Right lung (tissue), 5 donors: ENCODE data around the gene GRM1. TPM values are rescaled to one million over a fixed set of nuclear protein-coding genes. Genes with fewer than 3 reads are reported as not detected.

Experiments used
- DNase-seq, 2 donors: peaks; one replicate each; pipeline ENCODE4 v3.0.0-alpha.2; 2013
- polyA plus RNA-seq, 5 donors: library from polyadenylated mRNA; unstranded; fragments of 120-200 nt; gene quantifications; one replicate each; pipeline versions ENCODE4 v1.2.1 to v1.2.3, GENCODE V29; 2013; ENCODE audit warnings: inconsistent platforms in 1 of 5, low replicate concordance in 1 of 5; ENCODE audit not compliant: insufficient read length in 5 of 5, insufficient read depth in 1 of 5

The GRM1 gene
- polyA plus RNA-seq, 5 donors, result 0.04 to 0.09 (median 0.05) TPM

GRCh38 chr6:146316175-146316495, 287.3 kb downstream of the GRM1 start:
- no peak for DNase-seq

- no peak for DNase-seq
Measured at GRCh38 chr6:146331013-146331412, 302.2 kb downstream of the GRM1 start.

- DNase-seq, result no peak
Measured at GRCh38 chr6:146335336-146335735, 306.5 kb downstream of the GRM1 start.

- no peak for DNase-seq
Measured at GRCh38 chr6:146336191-146336590, 307.3 kb downstream of the GRM1 start.

GRCh38 chr6:146337376-146337775, 308.5 kb downstream of the GRM1 start:
- peak; percentile 13 to 26 for DNase-seq

GRCh38 chr6:146339716-146340115, 310.9 kb downstream of the GRM1 start:
- DNase-seq, result no peak

- no peak for DNase-seq
Measured at GRCh38 chr6:146341493-146342230, 312.8 kb downstream of the GRM1 start.

- DNase-seq, result no peak
Measured at GRCh38 chr6:146345598-146345997, 316.7 kb downstream of the GRM1 start.

GRCh38 chr6:146347090-146347489, 318.2 kb downstream of the GRM1 start:
- DNase-seq, result no peak

- no peak for DNase-seq
Measured at GRCh38 chr6:146347690-146348089, 318.8 kb downstream of the GRM1 start.

- no peak for DNase-seq
Measured at GRCh38 chr6:146351018-146351417, 322.2 kb downstream of the GRM1 start.

- no peak for DNase-seq
Measured at GRCh38 chr6:146352163-146352562, 323.3 kb downstream of the GRM1 start.

GRCh38 chr6:146354451-146354850, 325.6 kb downstream of the GRM1 start:
- no peak for DNase-seq

- no peak for DNase-seq
Measured at GRCh38 chr6:146355521-146356100, 326.7 kb downstream of the GRM1 start.

- no peak for DNase-seq
Measured at GRCh38 chr6:146357578-146358430, 328.9 kb downstream of the GRM1 start.

GRCh38 chr6:146358431-146359046, 329.7 kb downstream of the GRM1 start:
- DNase-seq, result no peak

GRCh38 chr6:146359131-146359530, 330.3 kb downstream of the GRM1 start:
- no peak for DNase-seq

- peak in 1 of 2 donors; percentile 3 for DNase-seq
Measured at GRCh38 chr6:146361128-146361924, 332.5 kb downstream of the GRM1 start.

GRCh38 chr6:146363838-146364607, 335.2 kb downstream of the GRM1 start:
- no peak for DNase-seq

- DNase-seq, result no peak
Measured at GRCh38 chr6:146364816-146365594, 336.1 kb downstream of the GRM1 start.
